Left renal cortex interstitium (tissue), 4 donors: ENCODE data around the gene ABCB6. TPM values are rescaled to one million over a fixed set of nuclear protein-coding genes. Genes with fewer than 3 reads are reported as not detected.
A peak's percentile ranks its signal among the peaks of the same experiment; 100 is the strongest.
"Not testable (repeated sequence)": the region's sequence is repeated elsewhere in the genome, so short reads cannot be mapped to it uniquely, and the experiment has no call there.

Experiments used
- DNase-seq, 4 donors: peaks; one replicate each; pipeline ENCODE4 v3.0.0-alpha.2; 2013; ENCODE audit warnings: low read depth in 4 of 4, low spot score in 2 of 4, missing footprints in 1 of 4
- polyA plus RNA-seq, 4 donors: library from polyadenylated mRNA; unstranded; fragments of 120-200 nt; gene quantifications; one replicate each; pipeline ENCODE4 v1.2.1, GENCODE V29; 2013; ENCODE audit not compliant: insufficient read length in 4 of 4

ABCB6 gene
- polyA plus RNA-seq, 4 donors, result 34.8 to 50.4 (median 35.0) TPM

- DNase-seq, result no peak
Observed at GRCh38 chr2:219215871-219216534, 2.8 kb downstream of the ABCB6 start.

- no peak for DNase-seq
Observed at GRCh38 chr2:219214786-219215185, 4.0 kb downstream of the ABCB6 start.

GRCh38 chr2:219214141-219214540 lies 4.6 kb downstream of the ABCB6 start:
- DNase-seq, result no peak

- no peak for DNase-seq
Observed at GRCh38 chr2:219213486-219214071, 5.2 kb downstream of the ABCB6 start.

- no peak for DNase-seq
Observed at GRCh38 chr2:219213026-219213415, 5.7 kb downstream of the ABCB6 start.

- DNase-seq, result no peak
Observed at GRCh38 chr2:219210886-219211362, 7.8 kb downstream of the ABCB6 start.

- no peak for DNase-seq
Observed at GRCh38 chr2:219210196-219210885, 8.4 kb downstream of the ABCB6 start.

- no peak for DNase-seq
Observed at GRCh38 chr2:219209236-219210195, 9.2 kb downstream of the ABCB6 start.

GRCh38 chr2:219207884-219208740 lies 10.6 kb downstream of the ABCB6 start:
- DNase-seq, result no peak

- DNase-seq, result peak in 1 of 4 donors; percentile 50
Observed at GRCh38 chr2:219207134-219207883, 11.4 kb downstream of the ABCB6 start.

GRCh38 chr2:219206328-219207133 lies 12.2 kb downstream of the ABCB6 start, which contains the start of gene ZFAND2B:
TSS of gene ZFAND2B (plus strand) at chr2:219206782. CDS start at chr2:219206988, 206 bp downstream.
- DNase-seq, result peak; percentile 86 to 93 (median 90)

GRCh38 chr2:219205981-219206327 lies 12.8 kb downstream of the ABCB6 start:
- no peak for DNase-seq

- no peak for DNase-seq
Observed at GRCh38 chr2:219205165-219205538, 13.6 kb downstream of the ABCB6 start.

GRCh38 chr2:219204425-219205164 lies 14.2 kb downstream of the ABCB6 start:
- no peak for DNase-seq

- not testable (repeated sequence) for DNase-seq
Observed at GRCh38 chr2:219201331-219201730, 17.4 kb downstream of the ABCB6 start.

- DNase-seq, result not testable (repeated sequence)
Observed at GRCh38 chr2:219200502-219201326, 18.0 kb downstream of the ABCB6 start.
